Measurements from ENCODE around the gene VSIG10L2. TPM values are rescaled to one million over a fixed set of nuclear protein-coding genes. Genes with fewer than 3 reads are reported as not detected.

Gene VSIG10L2
- total RNA-seq, 1 donor from 2014 or later: not detected

DNA sequence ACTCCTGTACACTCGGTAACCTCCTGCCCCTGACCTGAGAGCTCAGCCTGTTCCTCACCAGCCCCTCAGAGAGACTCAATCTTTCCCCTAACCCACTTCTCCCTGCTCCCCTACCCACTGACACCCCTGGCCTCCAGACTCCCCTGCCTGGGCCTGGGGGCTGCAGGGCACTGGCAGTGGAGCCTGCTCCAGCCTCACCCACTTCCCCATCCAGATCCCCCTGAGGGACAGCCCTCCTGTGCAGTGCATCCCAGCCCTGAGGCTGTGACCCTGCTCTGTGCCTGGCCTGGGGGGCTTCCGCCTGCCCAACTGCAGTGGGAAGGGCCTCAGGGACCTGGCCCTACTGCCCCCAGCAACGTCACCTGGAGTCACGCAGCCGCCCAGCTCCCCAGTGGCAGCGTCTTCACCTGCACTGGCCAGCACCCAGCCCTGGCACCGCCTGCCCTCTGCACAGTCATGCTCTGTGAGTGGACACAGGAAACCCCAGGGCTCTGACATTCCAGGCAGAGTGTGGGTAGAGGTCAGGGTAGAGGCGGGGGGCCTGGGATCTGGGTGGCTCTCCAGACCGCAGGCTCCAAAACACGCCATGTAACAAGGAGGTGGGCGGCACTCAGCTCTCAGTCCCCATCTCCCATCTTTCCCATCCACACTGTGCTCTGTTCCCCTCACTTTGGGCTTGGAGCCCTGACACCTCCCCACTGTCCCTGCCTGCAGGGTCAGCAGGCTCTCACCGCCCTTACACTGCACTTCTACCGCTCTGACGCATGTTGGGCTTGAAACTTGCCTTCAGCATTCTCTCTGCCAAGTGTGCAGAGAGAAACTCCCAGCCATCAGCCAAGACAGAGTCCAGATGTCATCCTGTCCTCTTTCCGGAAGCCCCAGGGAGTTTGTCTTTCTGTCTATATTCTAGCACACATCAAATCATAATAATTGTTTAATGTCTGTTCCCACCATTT, 5.1 kb downstream of the VSIG10L2 start:
- H3K27ac Mint-ChIP-seq (ENCODE audit: unreplicated experiment): no peak overlapping the region
- H3K27me3 Mint-ChIP-seq (ENCODE audit: low read depth): peaks cover 2% of the 10 kb centered on the region

DNA sequence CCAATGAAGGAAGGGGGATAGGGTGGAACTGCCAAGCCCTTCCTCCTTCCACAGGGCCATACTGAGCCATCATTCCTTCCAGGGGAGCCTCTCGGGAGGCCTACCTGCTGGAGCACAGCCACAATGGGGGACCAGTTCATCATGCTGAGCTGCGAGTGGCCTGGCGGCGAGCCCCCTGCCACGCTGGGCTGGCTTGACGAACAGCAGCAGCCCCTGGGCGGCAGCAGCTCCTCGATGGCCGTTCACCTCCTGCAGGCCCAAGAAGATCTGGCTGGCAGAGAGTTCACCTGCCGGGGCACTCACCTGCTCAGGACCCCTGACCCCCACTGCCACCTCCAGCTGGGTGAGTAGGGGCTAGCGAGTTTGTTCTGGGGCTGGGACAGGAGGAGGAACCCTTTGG, 5.9 kb downstream of the VSIG10L2 start:
- Mint-ChIP-seq H3K4me1 (ENCODE audit: low read depth) (peaks cover 6% of the 10 kb centered on the region), H3K27ac (ENCODE audit: unreplicated experiment) (no peak overlapping the region), H3K9me3 (ENCODE audit: low read depth) (no peaks in the 10 kb centered on the region), H3K4me3 (ENCODE audit: unreplicated experiment) (no peak overlapping the region), H3K27me3 (ENCODE audit: low read depth) (peaks cover 2% of the 10 kb centered on the region), H3K36me3 (ENCODE audit: low read depth) (peaks cover 7% of the 10 kb centered on the region)
- DNase-seq (ENCODE audit: low spot score): no peak
- TF ChIP-seq, protein P1, sequence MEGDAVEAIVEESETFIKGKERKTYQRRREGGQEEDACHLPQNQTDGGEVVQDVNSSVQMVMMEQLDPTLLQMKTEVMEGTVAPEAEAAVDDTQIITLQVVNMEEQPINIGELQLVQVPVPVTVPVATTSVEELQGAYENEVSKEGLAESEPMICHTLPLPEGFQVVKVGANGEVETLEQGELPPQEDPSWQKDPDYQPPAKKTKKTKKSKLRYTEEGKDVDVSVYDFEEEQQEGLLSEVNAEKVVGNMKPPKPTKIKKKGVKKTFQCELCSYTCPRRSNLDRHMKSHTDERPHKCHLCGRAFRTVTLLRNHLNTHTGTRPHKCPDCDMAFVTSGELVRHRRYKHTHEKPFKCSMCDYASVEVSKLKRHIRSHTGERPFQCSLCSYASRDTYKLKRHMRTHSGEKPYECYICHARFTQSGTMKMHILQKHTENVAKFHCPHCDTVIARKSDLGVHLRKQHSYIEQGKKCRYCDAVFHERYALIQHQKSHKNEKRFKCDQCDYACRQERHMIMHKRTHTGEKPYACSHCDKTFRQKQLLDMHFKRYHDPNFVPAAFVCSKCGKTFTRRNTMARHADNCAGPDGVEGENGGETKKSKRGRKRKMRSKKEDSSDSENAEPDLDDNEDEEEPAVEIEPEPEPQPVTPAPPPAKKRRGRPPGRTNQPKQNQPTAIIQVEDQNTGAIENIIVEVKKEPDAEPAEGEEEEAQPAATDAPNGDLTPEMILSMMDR (IDR thresholded peaks at IDR 0.05): no peak

More for the DNA sequence above, 5.1 kb downstream of the VSIG10L2 start:
- Mint-ChIP-seq H3K4me3 (ENCODE audit: unreplicated experiment) (no peak overlapping the region), H3K36me3 (ENCODE audit: low read depth) (peaks cover 5% of the 10 kb centered on the region), H3K4me1 (ENCODE audit: low read depth) (no peaks in the 10 kb centered on the region), H3K9me3 (ENCODE audit: low read depth) (no peaks in the 10 kb centered on the region)
- DNase-seq (ENCODE audit: low spot score): no peak
- TF ChIP-seq, protein P1 (IDR thresholded peaks at IDR 0.05): no peak

- peaks cover 2% of the 10 kb centered on the region for H3K27me3 Mint-ChIP-seq (ENCODE audit: low read depth)
- H3K4me3 Mint-ChIP-seq (ENCODE audit: unreplicated experiment): no peak overlapping the region
- H3K4me1 Mint-ChIP-seq (ENCODE audit: low read depth): peaks cover 9% of the 10 kb centered on the region
- no peak for DNase-seq (ENCODE audit: low spot score)
- TF ChIP-seq, protein P1 (IDR thresholded peaks at IDR 0.05): no peak
- H3K36me3 Mint-ChIP-seq (ENCODE audit: low read depth): peaks cover 9% of the 10 kb centered on the region
- no peak overlapping the region for H3K27ac Mint-ChIP-seq (ENCODE audit: unreplicated experiment)
- no peaks in the 10 kb centered on the region for H3K9me3 Mint-ChIP-seq (ENCODE audit: low read depth)
These were observed 6.7 kb downstream of the VSIG10L2 start for GRCh38 chr11:125952559-125952958.

- TF ChIP-seq, protein P1 (IDR thresholded peaks at IDR 0.05): no peak
- Mint-ChIP-seq H3K9me3 (ENCODE audit: low read depth) (no peaks in the 10 kb centered on the region), H3K27me3 (ENCODE audit: low read depth) (peaks cover 2% of the 10 kb centered on the region), H3K4me1 (ENCODE audit: low read depth) (peaks cover 9% of the 10 kb centered on the region), H3K36me3 (ENCODE audit: low read depth) (peaks cover 13% of the 10 kb centered on the region), H3K4me3 (ENCODE audit: unreplicated experiment) (no peak overlapping the region), H3K27ac (ENCODE audit: unreplicated experiment) (no peak overlapping the region)
- DNase-seq (ENCODE audit: low spot score): no peak
These were observed 7.1 kb downstream of the VSIG10L2 start for GRCh38 chr11:125952973-125953372.

GRCh38 chr11:125953401-125953935, 7.6 kb downstream of the VSIG10L2 start:
- peaks cover 14% of the 10 kb centered on the region for H3K36me3 Mint-ChIP-seq (ENCODE audit: low read depth)
- H3K27ac Mint-ChIP-seq (ENCODE audit: unreplicated experiment): no peak overlapping the region
- H3K27me3 Mint-ChIP-seq (ENCODE audit: low read depth): peaks cover 2% of the 10 kb centered on the region
- no peaks in the 10 kb centered on the region for H3K9me3 Mint-ChIP-seq (ENCODE audit: low read depth)
- TF ChIP-seq, protein P1 (IDR thresholded peaks at IDR 0.05): no peak
- DNase-seq (ENCODE audit: low spot score): no peak
- H3K4me3 Mint-ChIP-seq (ENCODE audit: unreplicated experiment): no peak overlapping the region
- peaks cover 9% of the 10 kb centered on the region for H3K4me1 Mint-ChIP-seq (ENCODE audit: low read depth)

All from chondrocyte (in vitro differentiated cells).